ENCODE results near the gene MED9.

DNA sequence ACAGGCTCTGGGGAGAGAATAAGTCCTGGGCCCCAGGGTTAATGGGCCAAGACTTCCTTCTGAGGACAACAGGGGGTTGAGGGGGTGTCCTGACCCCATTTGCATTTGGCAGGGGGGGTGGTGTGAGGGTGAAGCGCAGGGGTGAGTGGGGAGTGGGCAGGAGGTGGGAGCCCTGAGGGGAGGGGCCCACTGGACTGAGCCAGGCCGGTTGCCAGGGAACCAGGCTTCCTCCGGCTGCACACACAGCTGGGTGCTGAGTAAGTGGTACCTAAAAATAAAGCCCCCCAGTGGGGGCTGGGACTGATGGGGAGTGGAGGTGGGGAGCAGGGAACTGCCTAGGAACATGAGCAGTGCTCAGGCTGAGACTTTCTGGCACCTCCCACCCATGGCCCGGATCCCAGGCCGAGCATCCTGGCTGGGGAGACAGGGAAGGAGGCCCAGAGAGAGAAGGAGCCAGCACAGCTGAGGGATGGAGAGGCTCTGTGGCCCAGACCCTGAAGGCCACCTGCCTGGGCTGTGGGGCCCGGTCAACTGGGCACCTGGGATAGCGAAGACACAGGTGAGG, 26.8 kb downstream of the MED9 start:
- no peak for TF ChIP-seq ZBTB20 (tag by site-specific recombination; IDR thresholded peaks at IDR 0.05)
- TF ChIP-seq, protein P1, sequence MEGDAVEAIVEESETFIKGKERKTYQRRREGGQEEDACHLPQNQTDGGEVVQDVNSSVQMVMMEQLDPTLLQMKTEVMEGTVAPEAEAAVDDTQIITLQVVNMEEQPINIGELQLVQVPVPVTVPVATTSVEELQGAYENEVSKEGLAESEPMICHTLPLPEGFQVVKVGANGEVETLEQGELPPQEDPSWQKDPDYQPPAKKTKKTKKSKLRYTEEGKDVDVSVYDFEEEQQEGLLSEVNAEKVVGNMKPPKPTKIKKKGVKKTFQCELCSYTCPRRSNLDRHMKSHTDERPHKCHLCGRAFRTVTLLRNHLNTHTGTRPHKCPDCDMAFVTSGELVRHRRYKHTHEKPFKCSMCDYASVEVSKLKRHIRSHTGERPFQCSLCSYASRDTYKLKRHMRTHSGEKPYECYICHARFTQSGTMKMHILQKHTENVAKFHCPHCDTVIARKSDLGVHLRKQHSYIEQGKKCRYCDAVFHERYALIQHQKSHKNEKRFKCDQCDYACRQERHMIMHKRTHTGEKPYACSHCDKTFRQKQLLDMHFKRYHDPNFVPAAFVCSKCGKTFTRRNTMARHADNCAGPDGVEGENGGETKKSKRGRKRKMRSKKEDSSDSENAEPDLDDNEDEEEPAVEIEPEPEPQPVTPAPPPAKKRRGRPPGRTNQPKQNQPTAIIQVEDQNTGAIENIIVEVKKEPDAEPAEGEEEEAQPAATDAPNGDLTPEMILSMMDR (tag by site-specific recombination; IDR thresholded peaks at IDR 0.05) = no peak
- no peak for TF ChIP-seq ZNF335 (tag by site-specific recombination; conservative IDR thresholded peaks at IDR 0.05)
- TF ChIP-seq ZNF530 (tag by site-specific recombination; IDR thresholded peaks at IDR 0.05; ENCODE audit: low read depth) = no peak
- TF ChIP-seq, protein P2, sequence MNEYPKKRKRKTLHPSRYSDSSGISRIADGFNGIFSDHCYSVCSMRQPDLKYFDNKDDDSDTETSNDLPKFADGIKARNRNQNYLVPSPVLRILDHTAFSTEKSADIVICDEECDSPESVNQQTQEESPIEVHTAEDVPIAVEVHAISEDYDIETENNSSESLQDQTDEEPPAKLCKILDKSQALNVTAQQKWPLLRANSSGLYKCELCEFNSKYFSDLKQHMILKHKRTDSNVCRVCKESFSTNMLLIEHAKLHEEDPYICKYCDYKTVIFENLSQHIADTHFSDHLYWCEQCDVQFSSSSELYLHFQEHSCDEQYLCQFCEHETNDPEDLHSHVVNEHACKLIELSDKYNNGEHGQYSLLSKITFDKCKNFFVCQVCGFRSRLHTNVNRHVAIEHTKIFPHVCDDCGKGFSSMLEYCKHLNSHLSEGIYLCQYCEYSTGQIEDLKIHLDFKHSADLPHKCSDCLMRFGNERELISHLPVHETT (tag by site-specific recombination; IDR thresholded peaks at IDR 0.05) = no peak
- TF ChIP-seq ZBTB21 (tag by site-specific recombination; IDR thresholded peaks at IDR 0.05) = no peak
- TF ChIP-seq ZNF433 (tag by site-specific recombination; IDR thresholded peaks at IDR 0.05; ENCODE audit: low read depth) = no peak
- TF ChIP-seq ZNF416 (tag by site-specific recombination; IDR thresholded peaks at IDR 0.05) = no peak
- TF ChIP-seq ZNF24 (tag by site-specific recombination; IDR thresholded peaks at IDR 0.05) = no peak
